ENCODE data around the gene LINC00237. TPM values are rescaled to one million over a fixed set of nuclear protein-coding genes. Genes with fewer than 3 reads are reported as not detected.

Gene LINC00237
- total and polyA plus RNA-seq, 4 donors: not detected

DNA sequence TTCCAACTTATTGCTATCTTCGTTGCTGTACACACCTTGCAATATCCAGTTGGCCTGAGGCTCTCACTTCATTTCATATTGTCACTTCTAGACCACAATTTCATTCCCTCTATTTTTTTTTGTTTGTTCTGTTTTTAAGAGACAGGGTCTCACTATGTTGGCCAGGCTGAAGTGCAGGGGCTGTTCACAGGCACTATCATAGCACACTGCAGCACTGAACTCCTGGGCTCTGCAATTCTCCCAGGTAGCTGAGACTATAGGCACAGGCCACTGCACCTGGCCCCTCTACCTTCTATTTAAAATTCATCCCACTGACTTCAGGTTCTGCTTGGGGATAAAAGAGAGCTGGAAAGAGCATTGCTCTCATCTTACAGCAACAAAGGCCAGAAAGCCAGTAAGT is 4.7 kb upstream of the LINC00237 start:
- peaks cover 0 to 4% (median 1%) of the 10 kb centered on the region in 4 donors for H3K27me3 ChIP-seq (ENCODE audit: control insufficient read depth in 4 of 4, insufficient read depth in 4 of 4, low read length in 3 of 4)

More for the DNA sequence above, 4.7 kb upstream of the LINC00237 start:
- TF ChIP-seq SP1 (IDR thresholded peaks at IDR 0.05) (no peak), TAF1 (conservative IDR thresholded peaks at IDR 0.05) (no peak), FOXA2 (IDR thresholded peaks at IDR 0.05) (no peak), HNF4G (IDR thresholded peaks at IDR 0.05) (no peak), JUND (IDR thresholded peaks at IDR 0.05) (no peak), EGR1 (IDR thresholded peaks at IDR 0.05; ENCODE audit: low read depth in 2 of 2) (no peak), NR2F2 (IDR thresholded peaks at IDR 0.05) (no peak), HNF4A (conservative IDR thresholded peaks at IDR 0.05) (no peak), GABPA (IDR thresholded peaks at IDR 0.05 in 1 of 2, conservative IDR thresholded peaks at IDR 0.05 in 1 of 2) (no peak), RAD21 (IDR thresholded peaks at IDR 0.05) (no peak), RXRA (IDR thresholded peaks at IDR 0.05) (no peak), YY1 (IDR thresholded peaks at IDR 0.05) (no peak), FOXA1 (IDR thresholded peaks at IDR 0.05) (no peak)
- TF ChIP-seq, protein P1, sequence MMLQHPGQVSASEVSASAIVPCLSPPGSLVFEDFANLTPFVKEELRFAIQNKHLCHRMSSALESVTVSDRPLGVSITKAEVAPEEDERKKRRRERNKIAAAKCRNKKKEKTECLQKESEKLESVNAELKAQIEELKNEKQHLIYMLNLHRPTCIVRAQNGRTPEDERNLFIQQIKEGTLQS (IDR thresholded peaks at IDR 0.05): no peak
- TF ChIP-seq, protein P2, sequence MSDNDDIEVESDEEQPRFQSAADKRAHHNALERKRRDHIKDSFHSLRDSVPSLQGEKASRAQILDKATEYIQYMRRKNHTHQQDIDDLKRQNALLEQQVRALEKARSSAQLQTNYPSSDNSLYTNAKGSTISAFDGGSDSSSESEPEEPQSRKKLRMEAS (IDR thresholded peaks at IDR 0.05): no peak
- TF ChIP-seq, protein P3, sequence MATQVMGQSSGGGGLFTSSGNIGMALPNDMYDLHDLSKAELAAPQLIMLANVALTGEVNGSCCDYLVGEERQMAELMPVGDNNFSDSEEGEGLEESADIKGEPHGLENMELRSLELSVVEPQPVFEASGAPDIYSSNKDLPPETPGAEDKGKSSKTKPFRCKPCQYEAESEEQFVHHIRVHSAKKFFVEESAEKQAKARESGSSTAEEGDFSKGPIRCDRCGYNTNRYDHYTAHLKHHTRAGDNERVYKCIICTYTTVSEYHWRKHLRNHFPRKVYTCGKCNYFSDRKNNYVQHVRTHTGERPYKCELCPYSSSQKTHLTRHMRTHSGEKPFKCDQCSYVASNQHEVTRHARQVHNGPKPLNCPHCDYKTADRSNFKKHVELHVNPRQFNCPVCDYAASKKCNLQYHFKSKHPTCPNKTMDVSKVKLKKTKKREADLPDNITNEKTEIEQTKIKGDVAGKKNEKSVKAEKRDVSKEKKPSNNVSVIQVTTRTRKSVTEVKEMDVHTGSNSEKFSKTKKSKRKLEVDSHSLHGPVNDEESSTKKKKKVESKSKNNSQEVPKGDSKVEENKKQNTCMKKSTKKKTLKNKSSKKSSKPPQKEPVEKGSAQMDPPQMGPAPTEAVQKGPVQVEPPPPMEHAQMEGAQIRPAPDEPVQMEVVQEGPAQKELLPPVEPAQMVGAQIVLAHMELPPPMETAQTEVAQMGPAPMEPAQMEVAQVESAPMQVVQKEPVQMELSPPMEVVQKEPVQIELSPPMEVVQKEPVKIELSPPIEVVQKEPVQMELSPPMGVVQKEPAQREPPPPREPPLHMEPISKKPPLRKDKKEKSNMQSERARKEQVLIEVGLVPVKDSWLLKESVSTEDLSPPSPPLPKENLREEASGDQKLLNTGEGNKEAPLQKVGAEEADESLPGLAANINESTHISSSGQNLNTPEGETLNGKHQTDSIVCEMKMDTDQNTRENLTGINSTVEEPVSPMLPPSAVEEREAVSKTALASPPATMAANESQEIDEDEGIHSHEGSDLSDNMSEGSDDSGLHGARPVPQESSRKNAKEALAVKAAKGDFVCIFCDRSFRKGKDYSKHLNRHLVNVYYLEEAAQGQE (IDR thresholded peaks at IDR 0.05): no peak
- TF ChIP-seq, protein P4, sequence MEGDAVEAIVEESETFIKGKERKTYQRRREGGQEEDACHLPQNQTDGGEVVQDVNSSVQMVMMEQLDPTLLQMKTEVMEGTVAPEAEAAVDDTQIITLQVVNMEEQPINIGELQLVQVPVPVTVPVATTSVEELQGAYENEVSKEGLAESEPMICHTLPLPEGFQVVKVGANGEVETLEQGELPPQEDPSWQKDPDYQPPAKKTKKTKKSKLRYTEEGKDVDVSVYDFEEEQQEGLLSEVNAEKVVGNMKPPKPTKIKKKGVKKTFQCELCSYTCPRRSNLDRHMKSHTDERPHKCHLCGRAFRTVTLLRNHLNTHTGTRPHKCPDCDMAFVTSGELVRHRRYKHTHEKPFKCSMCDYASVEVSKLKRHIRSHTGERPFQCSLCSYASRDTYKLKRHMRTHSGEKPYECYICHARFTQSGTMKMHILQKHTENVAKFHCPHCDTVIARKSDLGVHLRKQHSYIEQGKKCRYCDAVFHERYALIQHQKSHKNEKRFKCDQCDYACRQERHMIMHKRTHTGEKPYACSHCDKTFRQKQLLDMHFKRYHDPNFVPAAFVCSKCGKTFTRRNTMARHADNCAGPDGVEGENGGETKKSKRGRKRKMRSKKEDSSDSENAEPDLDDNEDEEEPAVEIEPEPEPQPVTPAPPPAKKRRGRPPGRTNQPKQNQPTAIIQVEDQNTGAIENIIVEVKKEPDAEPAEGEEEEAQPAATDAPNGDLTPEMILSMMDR (IDR thresholded peaks at IDR 0.05; ENCODE audit: low read depth, low read length, missing input control): no peak
- TF ChIP-seq, protein P5, sequence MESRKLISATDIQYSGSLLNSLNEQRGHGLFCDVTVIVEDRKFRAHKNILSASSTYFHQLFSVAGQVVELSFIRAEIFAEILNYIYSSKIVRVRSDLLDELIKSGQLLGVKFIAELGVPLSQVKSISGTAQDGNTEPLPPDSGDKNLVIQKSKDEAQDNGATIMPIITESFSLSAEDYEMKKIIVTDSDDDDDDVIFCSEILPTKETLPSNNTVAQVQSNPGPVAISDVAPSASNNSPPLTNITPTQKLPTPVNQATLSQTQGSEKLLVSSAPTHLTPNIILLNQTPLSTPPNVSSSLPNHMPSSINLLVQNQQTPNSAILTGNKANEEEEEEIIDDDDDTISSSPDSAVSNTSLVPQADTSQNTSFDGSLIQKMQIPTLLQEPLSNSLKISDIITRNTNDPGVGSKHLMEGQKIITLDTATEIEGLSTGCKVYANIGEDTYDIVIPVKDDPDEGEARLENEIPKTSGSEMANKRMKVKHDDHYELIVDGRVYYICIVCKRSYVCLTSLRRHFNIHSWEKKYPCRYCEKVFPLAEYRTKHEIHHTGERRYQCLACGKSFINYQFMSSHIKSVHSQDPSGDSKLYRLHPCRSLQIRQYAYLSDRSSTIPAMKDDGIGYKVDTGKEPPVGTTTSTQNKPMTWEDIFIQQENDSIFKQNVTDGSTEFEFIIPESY (IDR thresholded peaks at IDR 0.05): no peak
- Histone ChIP-seq H3K4me3 (ENCODE audit: low read depth in 1 of 3, low read length in 3 of 3) (no peak overlapping the region), H3K36me3 (ENCODE audit: control insufficient read depth in 4 of 4, insufficient read depth in 3 of 4, low read depth in 1 of 4, low read length in 3 of 4) (no peaks in the 10 kb centered on the region), H3K9ac (ENCODE audit: low read depth in 1 of 2, low read length in 2 of 2) (no peak overlapping the region), H3K27ac (ENCODE audit: low read depth in 1 of 2, low read length in 2 of 2) (no peak overlapping the region), H3K9me3 (ENCODE audit: control insufficient read depth in 4 of 4, low read length in 3 of 4) (no peaks in the 10 kb centered on the region), H3K4me1 (ENCODE audit: control insufficient read depth in 4 of 4, insufficient read depth in 4 of 4, low read length in 3 of 4) (peaks cover 0 to 2% (median 0%) of the 10 kb centered on the region in 4 donors)
- DNase-seq (ENCODE audit: low spot score): no peak
- 82% methylated on average over 1 of the region's 1 CpG for WGBS
